HL-60 (cell line): Measurements from ENCODE around the gene ANKEF1.

Experiments
- CTCF ChIP-seq: IDR thresholded peaks from one replicate; pipeline ENCODE4 v1.5.1; 2011; ENCODE audit warnings: low read length, control low read depth, inconsistent platforms; ENCODE audit not compliant: insufficient read depth
- GABPA ChIP-seq: IDR thresholded peaks from 2 replicates; pipeline ENCODE4 v1.6.1; 2012; ENCODE audit warnings: low read depth
- POLR2AphosphoS5 ChIP-seq: IDR thresholded peaks from 2 replicates; pipeline ENCODE4 v1.6.1; 2012; ENCODE audit warnings: low read depth
- REST ChIP-seq: IDR thresholded peaks from 2 replicates; pipeline ENCODE4 v1.6.1; 2012; ENCODE audit warnings: low read depth; ENCODE audit not compliant: insufficient replicate concordance
- SPI1 ChIP-seq: IDR thresholded peaks from 2 replicates; pipeline ENCODE4 v1.6.1; 2012; ENCODE audit warnings: low read depth, mild to moderate bottlenecking, borderline replicate concordance

GRCh38 chr20:10022625-10023024 lies 12.2 kb upstream of the ANKEF1 start:
- TF ChIP-seq CTCF = no peak
- TF ChIP-seq GABPA = no peak
- TF ChIP-seq REST = no peak
- TF ChIP-seq POLR2AphosphoS5 = no peak
- TF ChIP-seq SPI1 = no peak
